H1 (cell line): ENCODE data around the gene FOXO6. TPM values are rescaled to one million over a fixed set of nuclear protein-coding genes. Genes with fewer than 3 reads are reported as not detected.

ENCODE experiments used
- CTCF ChIA-PET: fragments of 300-600 bp; sonication (Branson Sonifier 250); formaldehyde crosslinking; loops from one replicate; lab custom pipeline; 2021; ENCODE audit not compliant: partially characterized antibody; lab: Charles Lee
- POLR2A ChIA-PET: fragments of 300-600 bp; sonication (Branson Sonifier 250); formaldehyde crosslinking; loops from one replicate; lab custom pipeline; 2021; ENCODE audit warnings: inconsistent platforms; ENCODE audit not compliant: partially characterized antibody; lab: Charles Lee
- DNase-seq, 2 experiments: peaks; one replicate each; pipeline versions ENCODE4 v3.0.0 to v3.0.0-alpha.2; 2010 to 2022; ENCODE audit warnings: low spot score in 2 of 2, low read depth in 1 of 2, mixed read lengths in 1 of 2
- FAIRE-seq: peaks from 2 replicates; lab custom pipeline; 2011; peaks lifted over from hg19 to GRCh38; lab: Jason Lieb, UNC
- H2AFZ ChIP-seq: 2 replicates; pipeline ENCODE4 v1.8.1; 2012; ENCODE audit warnings: low read length, inconsistent platforms
- H2AK5ac ChIP-seq: 2 replicates; pipeline ENCODE4 v1.6.1; 2013; ENCODE audit warnings: low read depth, low read length
- H2BK120ac ChIP-seq: replicated peaks from 2 replicates; pipeline ENCODE3; 2013; ENCODE audit warnings: low read depth, low read length, inconsistent platforms
- H2BK12ac ChIP-seq: 2 replicates; pipeline ENCODE4 v1.6.1; 2013; ENCODE audit warnings: low read depth, low read length
- H2BK15ac ChIP-seq: 2 replicates; pipeline ENCODE4 v1.6.1; 2013; ENCODE audit warnings: low read length
- H2BK20ac ChIP-seq: 2 replicates; pipeline ENCODE4 v1.6.1; 2013; ENCODE audit warnings: low read length
- H2BK5ac ChIP-seq: 2 replicates; pipeline ENCODE4 v1.6.1; 2013; ENCODE audit warnings: low read depth, low read length
- H3K14ac ChIP-seq: 2 replicates; pipeline ENCODE4 v1.6.1; 2013; ENCODE audit warnings: inconsistent platforms; ENCODE audit not compliant: insufficient read length
- H3K18ac ChIP-seq: 2 replicates; pipeline ENCODE4 v1.6.1; 2013; ENCODE audit warnings: low read length; ENCODE audit errors: extremely low read depth
- H3K23ac ChIP-seq: 2 replicates; pipeline ENCODE4 v1.6.1; 2013; ENCODE audit warnings: inconsistent platforms; ENCODE audit not compliant: insufficient read length
- H3K23me2 ChIP-seq: 2 replicates; pipeline ENCODE4 v1.6.1; 2013; ENCODE audit warnings: low read depth, low read length
- H3K27ac ChIP-seq: 2 replicates; pipeline ENCODE4 v1.6.1; 2011; ENCODE audit warnings: low read depth, low read length, inconsistent platforms
- H3K27me3 ChIP-seq, 4 experiments: replicated peaks in 1 of 4; 1 replicate in 1 of 4; 2 replicates in 3 of 4; pipeline versions ENCODE4 v1.6.1 to v1.8.1; 2011 to 2013; ENCODE audit warnings: low read length in 3 of 4, mild to moderate bottlenecking in 3 of 4, inconsistent platforms in 2 of 4, mixed read lengths in 2 of 4, moderate library complexity in 1 of 4; ENCODE audit not compliant: control insufficient read depth in 3 of 4, insufficient read depth in 3 of 4; ENCODE audit errors: extremely low read depth in 1 of 4
- H3K36me3 ChIP-seq, 4 experiments: 2 replicates each; pipeline versions ENCODE4 v1.6.1 to v1.8.1; 2011 to 2013; ENCODE audit warnings: mild to moderate bottlenecking in 4 of 4, low read length in 3 of 4, moderate library complexity in 2 of 4, control low read depth in 1 of 4, inconsistent platforms in 1 of 4; ENCODE audit not compliant: insufficient read depth in 4 of 4, control insufficient read depth in 2 of 4
- H3K4ac ChIP-seq: replicated peaks from 2 replicates; pipeline ENCODE3; 2013; ENCODE audit warnings: low read length, low read depth, mixed read lengths, inconsistent platforms; ENCODE audit not compliant: insufficient read length
- H3K4me1 ChIP-seq, 4 experiments: replicated peaks in 1 of 4; 1 replicate in 1 of 4; 2 replicates in 3 of 4; pipeline versions ENCODE4 v1.6.1 to v1.8.1; 2011 to 2013; ENCODE audit warnings: low read length in 3 of 4, inconsistent platforms in 2 of 4, mixed read lengths in 1 of 4; ENCODE audit not compliant: insufficient read depth in 4 of 4, control insufficient read depth in 3 of 4
- H3K4me2 ChIP-seq, 2 experiments: 2 replicates each; pipeline versions ENCODE4 v1.6.1 to v1.8.1; 2011 to 2013; ENCODE audit warnings: low read depth in 2 of 2, low read length in 2 of 2, control low read depth in 1 of 2, inconsistent platforms in 1 of 2, mild to moderate bottlenecking in 1 of 2; ENCODE audit not compliant: insufficient read depth in 1 of 2
- H3K4me3 ChIP-seq, 4 experiments: fragments of 200-600, 300-600 bp in 1 of 4; sonication (generic), shearing (Covaris generic), sonication (Bioruptor Twin) in 1 of 4; 2 replicates each; pipeline versions ENCODE4 v1.5.1 to v1.8.1; 2011 to 2016; ENCODE audit warnings: low read length in 4 of 4, low read depth in 3 of 4, control low read depth in 2 of 4, inconsistent platforms in 2 of 4, mild to moderate bottlenecking in 2 of 4, mixed read lengths in 1 of 4, moderate library complexity in 1 of 4; ENCODE audit not compliant: insufficient read depth in 2 of 4; ENCODE audit errors: extremely low read depth in 1 of 4
- H3K56ac ChIP-seq: replicated peaks from 2 replicates; pipeline ENCODE3; 2013; ENCODE audit warnings: low read depth, mild to moderate bottlenecking, mixed read lengths, low read length, inconsistent platforms; ENCODE audit not compliant: insufficient read length
- H3K79me1 ChIP-seq: 2 replicates; pipeline ENCODE4 v1.6.1; 2013; ENCODE audit warnings: low read depth, low read length, control low read depth
- H3K79me2 ChIP-seq, 2 experiments: 2 replicates each; pipeline versions ENCODE4 v1.6.1 to v1.8.1; 2012 to 2013; ENCODE audit warnings: low read length in 2 of 2, mild to moderate bottlenecking in 2 of 2, inconsistent platforms in 1 of 2; ENCODE audit not compliant: insufficient read depth in 2 of 2, control insufficient read depth in 1 of 2
- H3K9ac ChIP-seq, 4 experiments: replicated peaks in 1 of 4; 1 replicate in 1 of 4; 2 replicates in 3 of 4; pipeline versions ENCODE4 v1.6.1 to v1.8.1; 2011 to 2013; ENCODE audit warnings: low read depth in 3 of 4, low read length in 3 of 4, control low read depth in 2 of 4, mild to moderate bottlenecking in 2 of 4, moderate library complexity in 2 of 4, inconsistent platforms in 1 of 4; ENCODE audit errors: extremely low read depth in 1 of 4
- H3K9me3 ChIP-seq, 2 experiments: 2 replicates each; pipeline versions ENCODE4 v1.6.1 to v1.8.1; 2012 to 2013; ENCODE audit warnings: mild to moderate bottlenecking in 2 of 2, moderate library complexity in 2 of 2, control low read depth in 1 of 2, inconsistent platforms in 1 of 2, low read depth in 1 of 2, low read length in 1 of 2, mixed read lengths in 1 of 2; ENCODE audit not compliant: insufficient read depth in 2 of 2
- H4K20me1 ChIP-seq, 2 experiments: replicated peaks in 1 of 2; 2 replicates each; pipeline versions ENCODE3 to v1.8.1; 2011 to 2013; ENCODE audit warnings: inconsistent platforms in 2 of 2, low read length in 2 of 2, mild to moderate bottlenecking in 1 of 2; ENCODE audit not compliant: insufficient read depth in 2 of 2, control insufficient read depth in 1 of 2
- H4K5ac ChIP-seq: 2 replicates; pipeline ENCODE4 v1.6.1; 2013; ENCODE audit warnings: low read length, low read depth, mixed read lengths, inconsistent platforms; ENCODE audit not compliant: insufficient read length
- H4K8ac ChIP-seq: 2 replicates; pipeline ENCODE4 v1.8.0; 2013; ENCODE audit warnings: mild to moderate bottlenecking, moderate library complexity, low read length, inconsistent platforms; ENCODE audit not compliant: insufficient read depth; ENCODE audit errors: extremely low read depth
- H4K91ac ChIP-seq: replicated peaks from 2 replicates; pipeline ENCODE3; 2013; ENCODE audit warnings: low read length, mixed read lengths, inconsistent platforms; ENCODE audit not compliant: insufficient read length
- ATF2 ChIP-seq: IDR thresholded peaks from 2 replicates; pipeline ENCODE4 v1.6.1; 2012; ENCODE audit warnings: low read length, inconsistent platforms
- ATF3 ChIP-seq: IDR thresholded peaks from 2 replicates; pipeline ENCODE4 v1.6.1; 2011; ENCODE audit warnings: low read depth, mild to moderate bottlenecking, low read length; ENCODE audit not compliant: insufficient read depth
- CHD2 ChIP-seq: IDR thresholded peaks from 2 replicates; pipeline ENCODE4 v1.6.1; 2012; ENCODE audit warnings: low read length, improper control_type of control experiment
- E2F6 ChIP-seq: IDR thresholded peaks from 2 replicates; pipeline ENCODE4 v1.6.1; 2012; ENCODE audit warnings: inconsistent platforms
- EZH2 ChIP-seq: fragments of 200-600 bp; sonication (generic); IDR thresholded peaks from 2 replicates; pipeline ENCODE4 v1.7.1; 2012; ENCODE audit warnings: low read depth, mild to moderate bottlenecking, moderate library complexity, low read length, inconsistent platforms; ENCODE audit not compliant: severe bottlenecking
- POU5F1 ChIP-seq: IDR thresholded peaks from 2 replicates; pipeline ENCODE4 v1.6.1; 2011; ENCODE audit warnings: low read depth, mild to moderate bottlenecking, low read length, moderate library complexity
- RAD21 ChIP-seq, 2 experiments: IDR thresholded peaks in 1 of 2; conservative IDR thresholded peaks in 1 of 2; 2 replicates each; pipeline ENCODE4 v1.6.1; 2011; ENCODE audit warnings: low read depth in 2 of 2, low read length in 2 of 2, improper control_type of control experiment in 1 of 2, inconsistent platforms in 1 of 2, mild to moderate bottlenecking in 1 of 2, moderate library complexity in 1 of 2
- TBP ChIP-seq: IDR thresholded peaks from 2 replicates; pipeline ENCODE4 v1.6.1; 2011; ENCODE audit warnings: low read depth, low read length, improper control_type of control experiment
- ZNF274 ChIP-seq: IDR thresholded peaks from 2 replicates; pipeline ENCODE4 v1.7.0; 2012; ENCODE audit warnings: low read length, borderline replicate concordance; ENCODE audit errors: extremely low read depth
- WGBS, 2 experiments: shearing (Covaris generic) in 1 of 2; methylation state at CpG; one replicate each; pipeline versions ENCODE4 v1.1.6 to v1.1.7; 2013 to 2015; ENCODE audit warnings: low lambda C conversion rate in 2 of 2, mixed read lengths in 2 of 2, inconsistent platforms in 1 of 2, low coverage in 1 of 2, missing lambda C conversion rate in 1 of 2; ENCODE audit not compliant: insufficient replicate concordance in 2 of 2, insufficient coverage in 1 of 2, insufficient read length in 1 of 2; ENCODE audit errors: extremely low coverage in 1 of 2, missing lambda C conversion rate in 1 of 2; 5-methylcytosine and 5-hydroxymethylcytosine counted together
- polyA plus RNA-seq, 7 experiments: library from polyadenylated mRNA; depleted of rRNA in 3 of 7; stranded (reverse) in 5 of 7; unstranded in 2 of 7; fragments of >200 nt in 5 of 7; fragments of 200-250 nt in 2 of 7; gene quantifications; 1 replicate in 5 of 7; 2 replicates in 1 of 7; 4 replicates in 1 of 7; pipeline versions ENCODE4 v1.2.1 to v1.2.3, GENCODE V29; 2011 to 2013; ENCODE audit warnings: missing spikeins in 2 of 7, mixed read lengths in 2 of 7
- total RNA-seq: library from RNA; stranded (reverse); fragmentation: NEBNext Ultra II Directional; extraction: Animal tissue kit (Norgen Biotek cat#: 25700); gene quantifications from 2 replicates; pipeline ENCODE4 v1.2.1, GENCODE V29; 2021

FOXO6 gene
- total and polyA plus RNA-seq, 2 of the 8 experiments (the other 6 are each of a cell fraction or from before 2014, with no cell fraction given): 0.59 to 3.0 TPM

- no peaks in the 10 kb centered on the region for H3K79me1 ChIP-seq
- H2AFZ ChIP-seq: no peak overlapping the region
- no peak overlapping the region for H3K4me2 ChIP-seq
- H4K8ac ChIP-seq: no peak overlapping the region
- H3K14ac ChIP-seq: no peak overlapping the region
- H4K91ac ChIP-seq: no peak overlapping the region
- H2BK20ac ChIP-seq: no peak overlapping the region; the same call in 1 of the 2 replicates
- no peaks in the 10 kb centered on the region for H3K79me2 ChIP-seq
- H4K20me1 ChIP-seq: no peaks in the 10 kb centered on the region
- no peak overlapping the region for H4K5ac ChIP-seq
- H3K56ac ChIP-seq: no peak overlapping the region
- POLR2A ChIA-PET: interaction anchor here (0.7 to 2.3 kb wide), 2 partner anchors 58 to 105 kb away, joined by 3 to 4 read pairs; no protein-coding TSS in a partner anchor
- H3K23ac ChIP-seq: no peak overlapping the region
- H2BK5ac ChIP-seq: 0 out of 2 replicates have a peak overlapping the region, but pooled peaks have one; percentile 8
- FAIRE-seq (no peak), DNase-seq (peak in 1 of 2 experiments; percentile 37)
- no peak overlapping the region for H3K4ac ChIP-seq
- H3K27ac ChIP-seq: no peak overlapping the region
- H3K27me3 ChIP-seq: peaks cover 0 to 2% (median 0%) of the 10 kb centered on the region in 4 experiments; a peak in 2 of 7 replicates
- WGBS, 2 experiments: 94% methylated on average over 3 of the region's 3 CpGs; no CpG with 5 or more reads in 1 of the 2 experiments
- no peak overlapping the region for H3K4me3 ChIP-seq
- H3K18ac ChIP-seq: no peak overlapping the region
- 0 out of 2 replicates have a peak overlapping the region, but pooled peaks have one; percentile 14 for H2AK5ac ChIP-seq
- H2BK12ac ChIP-seq: peak overlapping the region; percentile 53; the same call in 1 of the 2 replicates
- CTCF ChIA-PET: interaction anchor here (0.6 to 17.8 kb wide), 14 partner anchors 16 to 197 kb away, joined by 3 to 420 read pairs (median 8); no protein-coding TSS in a partner anchor
- H3K9me3 ChIP-seq: no peaks in the 10 kb centered on the region
- H2BK15ac ChIP-seq: peak overlapping the region; percentile 90; the same call in 1 of the 2 replicates
- H3K4me1 ChIP-seq: peaks cover 5 to 14% (median 11%) of the 10 kb centered on the region in 4 experiments
- no peaks in the 10 kb centered on the region for H3K36me3 ChIP-seq
- H2BK120ac ChIP-seq: no peak overlapping the region
- no peak overlapping the region for H3K9ac ChIP-seq
- peaks cover 4% of the 10 kb centered on the region; the same call in 1 of the 2 replicates for H3K23me2 ChIP-seq
- TF ChIP-seq E2F6 (no peak), RAD21 (IDR thresholded peaks at IDR 0.05 in 1 of 2, conservative IDR thresholded peaks at IDR 0.05 in 1 of 2; ENCODE audit: low read depth in 2 of 2, low read length in 2 of 2) (no peak), CHD2 (no peak), TBP (no peak), EZH2 (no peak), ZNF274 (no peak), ATF3 (no peak), POU5F1 (no peak), ATF2 (no peak)
Observed at GRCh38 chr1:41315871-41316270, 45.4 kb upstream of the FOXO6 start.
